Caco-2 (cell line): ENCODE data around the gene PROSER3. TPM values are rescaled to one million over a fixed set of nuclear protein-coding genes. Genes with fewer than 3 reads are reported as not detected.
"Not testable (repeated sequence)": the region's sequence is repeated elsewhere in the genome, so short reads cannot be mapped to it uniquely, and the experiment has no call there.

Source experiments
- BruUV-seq: library from RNA; stranded (reverse); fragments of 400-500 nt; replicated peaks from 2 replicates; lab custom pipeline; 2021; lab: Mats Ljungman, UMichigan
- CTCF ChIA-PET: fragments of 300-600 bp; sonication (Branson Sonifier 250); formaldehyde crosslinking; loops from one replicate; lab custom pipeline; 2022; ENCODE audit warnings: antibody characterized with exemption; lab: Charles Lee
- POLR2A ChIA-PET: fragments of 300-600 bp; sonication (Branson Sonifier 250); formaldehyde crosslinking; loops from one replicate; lab custom pipeline; 2022; ENCODE audit warnings: antibody characterized with exemption; lab: Charles Lee
- DNase-seq, 2 experiments: peaks; one replicate each; pipeline versions ENCODE4 v3.0.0 to v3.0.0-alpha.2; 2020 to 2022
- H3K27me3 ChIP-seq: replicated peaks from 2 replicates; pipeline ENCODE4 v1.6.0; 2011; ENCODE audit warnings: low read length; ENCODE audit not compliant: control insufficient read depth, insufficient read depth
- H3K36me3 ChIP-seq: 2 replicates; pipeline ENCODE4 v1.5.1; 2011; ENCODE audit warnings: low read length; ENCODE audit not compliant: control insufficient read depth, insufficient read depth
- H3K4me1 ChIP-seq: fragments of 250-450 bp; sonication (Bioruptor Pico); 2 replicates; pipeline ENCODE4 v1.5.1; 2020; ENCODE audit warnings: mild to moderate bottlenecking
- H3K4me3 ChIP-seq: 2 replicates; pipeline ENCODE4 v1.5.1; 2011; ENCODE audit warnings: low read depth, mild to moderate bottlenecking, control low read depth, low read length
- H3K9me3 ChIP-seq: fragments of 250-450 bp; sonication (Bioruptor Pico); 2 replicates; pipeline ENCODE4 v1.5.1; 2020; ENCODE audit warnings: mild to moderate bottlenecking, moderate library complexity
- H3K27ac Mint-ChIP-seq: one replicate; pipeline ENCODE4 v1.8.0; 2022; ENCODE audit warnings: mixed read lengths; ENCODE audit not compliant: unreplicated experiment
- H3K27me3 Mint-ChIP-seq: one replicate; pipeline ENCODE4 v1.8.0; 2022; ENCODE audit warnings: mixed read lengths; ENCODE audit not compliant: insufficient read depth, unreplicated experiment
- H3K36me3 Mint-ChIP-seq: one replicate; pipeline ENCODE4 v1.8.0; 2022; ENCODE audit warnings: mild to moderate bottlenecking, mixed read lengths; ENCODE audit not compliant: insufficient read depth, unreplicated experiment
- H3K4me1 Mint-ChIP-seq: one replicate; pipeline ENCODE4 v1.8.0; 2022; ENCODE audit warnings: low read depth, mixed read lengths; ENCODE audit not compliant: unreplicated experiment
- H3K4me3 Mint-ChIP-seq: one replicate; pipeline ENCODE4 v1.8.0; 2022; ENCODE audit warnings: mild to moderate bottlenecking, moderate library complexity, mixed read lengths; ENCODE audit not compliant: unreplicated experiment
- H3K9me3 Mint-ChIP-seq: one replicate; pipeline ENCODE4 v1.8.0; 2022; ENCODE audit warnings: mixed read lengths; ENCODE audit not compliant: unreplicated experiment
- intact Hi-C: fragments of 100-400 bp; cut with micrococcal nuclease; formaldehyde crosslinking; loops from one replicate; pipeline ENCODE4 v1.10.0; 2022; ENCODE audit not compliant: unreplicated experiment
- total RNA-seq: library from RNA; stranded (reverse); gene quantifications from 2 replicates; pipeline ENCODE4 v1.2.3, GENCODE V29; 2022
- TF ChIP-seq, protein P1 (sequence below), 2 experiments: fragments of 200-600 bp in 1 of 2; IDR thresholded peaks; 1 replicate in 1 of 2; 2 replicates in 1 of 2; pipeline versions ENCODE4 v1.5.1 to v1.8.0; 2011 to 2022; ENCODE audit warnings: antibody characterized with exemption in 1 of 2, control low read depth in 1 of 2, inconsistent platforms in 1 of 2, low read depth in 1 of 2, low read length in 1 of 2, mild to moderate bottlenecking in 1 of 2, moderate library complexity in 1 of 2; ENCODE audit not compliant: insufficient read depth in 1 of 2, severe bottlenecking in 1 of 2, unreplicated experiment in 1 of 2

Gene PROSER3
- total RNA-seq, 1 experiment from 2014 or later: 34.6 TPM

GRCh38 chr19:35723671-35724070 is 34.3 kb upstream of the PROSER3 start:
- Mint-ChIP-seq H3K4me1 (peaks cover 7% of the 10 kb centered on the region), H3K36me3 (peaks cover 86% of the 10 kb centered on the region), H3K4me3 (no peak overlapping the region), H3K9me3 (no peaks in the 10 kb centered on the region), H3K27ac (no peak overlapping the region), H3K27me3 (no peaks in the 10 kb centered on the region)
- no peaks in the 10 kb centered on the region for H3K9me3 ChIP-seq
- peaks cover 5% of the 10 kb centered on the region for H3K36me3 ChIP-seq
- intact Hi-C loops: no loop called here
- DNase-seq: no peak
- H3K4me1 ChIP-seq: no peaks in the 10 kb centered on the region
- ChIA-PET POLR2A (interaction anchor here (0.7 kb wide), 1 partner anchor 17 kb away, joined by 4 read pairs; no protein-coding TSS in a partner anchor), CTCF (no interaction called here)
- H3K27me3 ChIP-seq: no peaks in the 10 kb centered on the region
- TF ChIP-seq, protein P1, sequence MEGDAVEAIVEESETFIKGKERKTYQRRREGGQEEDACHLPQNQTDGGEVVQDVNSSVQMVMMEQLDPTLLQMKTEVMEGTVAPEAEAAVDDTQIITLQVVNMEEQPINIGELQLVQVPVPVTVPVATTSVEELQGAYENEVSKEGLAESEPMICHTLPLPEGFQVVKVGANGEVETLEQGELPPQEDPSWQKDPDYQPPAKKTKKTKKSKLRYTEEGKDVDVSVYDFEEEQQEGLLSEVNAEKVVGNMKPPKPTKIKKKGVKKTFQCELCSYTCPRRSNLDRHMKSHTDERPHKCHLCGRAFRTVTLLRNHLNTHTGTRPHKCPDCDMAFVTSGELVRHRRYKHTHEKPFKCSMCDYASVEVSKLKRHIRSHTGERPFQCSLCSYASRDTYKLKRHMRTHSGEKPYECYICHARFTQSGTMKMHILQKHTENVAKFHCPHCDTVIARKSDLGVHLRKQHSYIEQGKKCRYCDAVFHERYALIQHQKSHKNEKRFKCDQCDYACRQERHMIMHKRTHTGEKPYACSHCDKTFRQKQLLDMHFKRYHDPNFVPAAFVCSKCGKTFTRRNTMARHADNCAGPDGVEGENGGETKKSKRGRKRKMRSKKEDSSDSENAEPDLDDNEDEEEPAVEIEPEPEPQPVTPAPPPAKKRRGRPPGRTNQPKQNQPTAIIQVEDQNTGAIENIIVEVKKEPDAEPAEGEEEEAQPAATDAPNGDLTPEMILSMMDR (IDR thresholded peaks at IDR 0.05; ENCODE audit: insufficient read depth in 1 of 2, low read depth in 1 of 2, low read length in 1 of 2, severe bottlenecking in 1 of 2, unreplicated experiment in 1 of 2): no peak
- BruUV-seq: no TSS peak
- H3K4me3 ChIP-seq: no peak overlapping the region

- H3K27me3 Mint-ChIP-seq, H3K4me3 ChIP-seq, POLR2A ChIA-PET, intact Hi-C loops, H3K9me3 ChIP-seq, H3K4me1 Mint-ChIP-seq, H3K36me3 ChIP-seq, H3K4me3 Mint-ChIP-seq, H3K27ac Mint-ChIP-seq, DNase-seq, H3K9me3 Mint-ChIP-seq, BruUV-seq, CTCF ChIA-PET, H3K4me1 ChIP-seq, H3K27me3 ChIP-seq: not testable (repeated sequence)
- peaks cover 90% of the 10 kb centered on the region for H3K36me3 Mint-ChIP-seq
Measured at GRCh38 chr19:35724132-35724531, 33.8 kb upstream of the PROSER3 start.

GRCh38 chr19:35724560-35724959 is 33.4 kb upstream of the PROSER3 start:
- ChIA-PET CTCF (no interaction called here), POLR2A (no interaction called here)
- H3K4me3 ChIP-seq: no peak overlapping the region
- TF ChIP-seq, protein P1 (IDR thresholded peaks at IDR 0.05; ENCODE audit: insufficient read depth in 1 of 2, low read depth in 1 of 2, low read length in 1 of 2, severe bottlenecking in 1 of 2, unreplicated experiment in 1 of 2): no peak
- H3K27me3 ChIP-seq: no peaks in the 10 kb centered on the region
- peaks cover 6% of the 10 kb centered on the region for H3K36me3 ChIP-seq
- no peak overlapping the region for H3K4me3 Mint-ChIP-seq
- no peak overlapping the region for H3K27ac Mint-ChIP-seq
- peaks cover 94% of the 10 kb centered on the region for H3K36me3 Mint-ChIP-seq
- no peaks in the 10 kb centered on the region for H3K9me3 Mint-ChIP-seq
- intact Hi-C loops: no loop called here
- no peaks in the 10 kb centered on the region for H3K4me1 ChIP-seq
- H3K4me1 Mint-ChIP-seq: peaks cover 1% of the 10 kb centered on the region
- DNase-seq: no peak
- BruUV-seq: no TSS peak
- no peaks in the 10 kb centered on the region for H3K27me3 Mint-ChIP-seq
- H3K9me3 ChIP-seq: no peaks in the 10 kb centered on the region
